H9 (cell line): ENCODE measurements around the gene ADGRL3. TPM values are rescaled to one million over a fixed set of nuclear protein-coding genes. Genes with fewer than 3 reads are reported as not detected.

Experiments used
- DNase-seq: peaks from one replicate; pipeline ENCODE4 v3.0.0-alpha.2; 2017
- H2AFZ ChIP-seq: one replicate; pipeline ENCODE4 v1.6.1; 2013; ENCODE audit warnings: mild to moderate bottlenecking, low read length, control low read depth, moderate library complexity
- H2AK5ac ChIP-seq: 2 replicates; pipeline ENCODE4 v1.6.1; 2013; ENCODE audit warnings: low read length, control low read depth, mixed read lengths; ENCODE audit not compliant: insufficient read length
- H2BK120ac ChIP-seq: one replicate; pipeline ENCODE4 v1.6.1; 2013; ENCODE audit warnings: low read depth, mild to moderate bottlenecking, low read length, control low read depth, inconsistent platforms; ENCODE audit not compliant: poor library complexity, severe bottlenecking
- H2BK12ac ChIP-seq: 2 replicates; pipeline ENCODE4 v1.6.1; 2013; ENCODE audit warnings: low read length, control low read depth, mixed read lengths, low read depth; ENCODE audit not compliant: insufficient read length
- H2BK15ac ChIP-seq: 2 replicates; pipeline ENCODE4 v1.6.1; 2013; ENCODE audit warnings: low read depth, low read length, control low read depth
- H2BK20ac ChIP-seq: one replicate; pipeline ENCODE4 v1.6.1; 2013; ENCODE audit warnings: low read depth, mild to moderate bottlenecking, low read length, control low read depth, inconsistent platforms; ENCODE audit not compliant: poor library complexity, severe bottlenecking
- H2BK5ac ChIP-seq: 2 replicates; pipeline ENCODE4 v1.6.1; 2013; ENCODE audit warnings: low read length, control low read depth, mixed read lengths; ENCODE audit not compliant: insufficient read length
- H3K14ac ChIP-seq: 2 replicates; pipeline ENCODE4 v1.6.1; 2013; ENCODE audit warnings: low read length, control low read depth; ENCODE audit not compliant: insufficient read depth
- H3K18ac ChIP-seq: 2 replicates; pipeline ENCODE4 v1.6.1; 2013; ENCODE audit warnings: low read depth, mild to moderate bottlenecking, mixed read lengths, low read length, control low read depth; ENCODE audit not compliant: insufficient read length
- H3K23ac ChIP-seq: 2 replicates; pipeline ENCODE4 v1.6.1; 2013; ENCODE audit warnings: low read length, control low read depth, mixed read lengths, low read depth; ENCODE audit not compliant: insufficient read length
- H3K23me2 ChIP-seq: 2 replicates; pipeline ENCODE4 v1.6.1; 2013; ENCODE audit warnings: low read depth, mild to moderate bottlenecking, mixed read lengths, low read length, control low read depth; ENCODE audit not compliant: insufficient read length, poor library complexity, severe bottlenecking
- H3K27ac ChIP-seq: 2 replicates; pipeline ENCODE4 v1.5.1; 2013; ENCODE audit warnings: low read length, control low read depth, mixed read lengths, low read depth; ENCODE audit not compliant: insufficient read length
- H3K27me3 ChIP-seq: 2 replicates; pipeline ENCODE4 v1.6.1; 2013; ENCODE audit warnings: low read length, control low read depth, inconsistent platforms; ENCODE audit not compliant: insufficient read depth
- H3K4ac ChIP-seq: 2 replicates; pipeline ENCODE4 v1.6.1; 2013; ENCODE audit warnings: low read depth, mild to moderate bottlenecking, control low read depth, inconsistent platforms, low read length, moderate library complexity
- H3K4me1 ChIP-seq: 2 replicates; pipeline ENCODE4 v1.6.1; 2013; ENCODE audit warnings: low read length, control low read depth, inconsistent platforms; ENCODE audit not compliant: insufficient read depth
- H3K4me2 ChIP-seq: 2 replicates; pipeline ENCODE4 v1.6.1; 2013; ENCODE audit warnings: low read length, control low read depth, mixed read lengths; ENCODE audit not compliant: insufficient read length, insufficient read depth
- H3K56ac ChIP-seq: 2 replicates; pipeline ENCODE4 v1.6.1; 2013; ENCODE audit warnings: low read depth, mild to moderate bottlenecking, mixed read lengths, low read length, control low read depth; ENCODE audit not compliant: insufficient read length
- H3K79me1 ChIP-seq: 2 replicates; pipeline ENCODE4 v1.6.1; 2013; ENCODE audit warnings: low read depth, mild to moderate bottlenecking, moderate library complexity, low read length, control low read depth, inconsistent platforms; ENCODE audit not compliant: insufficient read depth, poor library complexity, severe bottlenecking
- H3K79me2 ChIP-seq: 2 replicates; pipeline ENCODE4 v1.6.1; 2013; ENCODE audit warnings: low read length, control low read depth, inconsistent platforms; ENCODE audit not compliant: insufficient read depth
- H3K9ac ChIP-seq: 2 replicates; pipeline ENCODE4 v1.6.1; 2013; ENCODE audit warnings: low read length, control low read depth, mixed read lengths; ENCODE audit not compliant: insufficient read length; ENCODE audit errors: extremely low read depth
- H3K9me3 ChIP-seq: one replicate; pipeline ENCODE4 v1.6.1; 2013; ENCODE audit warnings: low read depth, low read length, inconsistent platforms; ENCODE audit not compliant: control insufficient read depth
- H3T11ph ChIP-seq: one replicate; pipeline ENCODE4 v1.6.1; 2013; ENCODE audit warnings: mild to moderate bottlenecking, low read length, control low read depth, inconsistent platforms
- H4K20me1 ChIP-seq: one replicate; pipeline ENCODE4 v1.6.1; 2013; ENCODE audit not compliant: control insufficient read depth, insufficient read length, insufficient read depth
- H4K5ac ChIP-seq: 2 replicates; pipeline ENCODE4 v1.6.1; 2013; ENCODE audit warnings: low read depth, mild to moderate bottlenecking, mixed read lengths, low read length, control low read depth; ENCODE audit not compliant: insufficient read length
- H4K8ac ChIP-seq: replicated peaks from 2 replicates; pipeline ENCODE4 v1.6.1; 2013; ENCODE audit warnings: low read length, control low read depth, mixed read lengths, low read depth; ENCODE audit not compliant: insufficient read length
- H4K91ac ChIP-seq: 2 replicates; pipeline ENCODE4 v1.6.1; 2013; ENCODE audit warnings: low read depth, mild to moderate bottlenecking, moderate library complexity, mixed read lengths, low read length, control low read depth; ENCODE audit not compliant: insufficient read length
- H3K27ac Mint-ChIP-seq, 3 experiments: 2 replicates in 2 of 3; 3 replicates in 1 of 3; pipeline ENCODE4 v1.8.0; 2020 to 2021; ENCODE audit warnings: mixed read lengths in 3 of 3, mild to moderate bottlenecking in 1 of 3, moderate library complexity in 1 of 3
- H3K27me3 Mint-ChIP-seq: 2 replicates; pipeline ENCODE4 v1.8.0; 2021; ENCODE audit warnings: low read depth, mild to moderate bottlenecking, moderate library complexity, mixed read lengths
- H3K36me3 Mint-ChIP-seq, 3 experiments: 2 replicates in 2 of 3; 3 replicates in 1 of 3; pipeline ENCODE4 v1.8.0; 2020 to 2021; ENCODE audit warnings: low read depth in 3 of 3, mixed read lengths in 3 of 3; ENCODE audit not compliant: insufficient read depth in 1 of 3
- H3K4me1 Mint-ChIP-seq, 2 experiments: 2 replicates each; pipeline ENCODE4 v1.8.0; 2020; ENCODE audit warnings: mixed read lengths in 2 of 2
- H3K4me3 Mint-ChIP-seq, 2 experiments: 2 replicates in 1 of 2; 3 replicates in 1 of 2; pipeline ENCODE4 v1.8.0; 2020 to 2021; ENCODE audit warnings: mild to moderate bottlenecking in 2 of 2, mixed read lengths in 2 of 2, moderate library complexity in 1 of 2
- H3K9me3 Mint-ChIP-seq, 2 experiments: 2 replicates in 1 of 2; 3 replicates in 1 of 2; pipeline ENCODE4 v1.8.0; 2020; ENCODE audit warnings: mild to moderate bottlenecking in 2 of 2, mixed read lengths in 2 of 2, moderate library complexity in 1 of 2
- CTCF ChIP-seq: fragments of 200-600 bp; sonication (generic); conservative IDR thresholded peaks from 3 replicates; pipeline ENCODE4 v1.8.0; 2021; ENCODE audit warnings: antibody characterized with exemption, mild to moderate bottlenecking
- total RNA-seq: library from RNA; stranded (reverse); gene quantifications from 2 replicates; pipeline ENCODE4 v1.2.1, GENCODE V29; 2021

The ADGRL3 gene
- total RNA-seq, 1 experiment from 2014 or later = 5.9 TPM

GRCh38 chr4:61401771-61402170 is 201.6 kb downstream of the ADGRL3 start:
- Histone ChIP-seq H2BK120ac (no peak overlapping the region), H3K9ac (no peak overlapping the region), H3K9me3 (no peaks in the 10 kb centered on the region), H3K14ac (no peak overlapping the region), H2BK12ac (no peak overlapping the region), H3K79me1 (no peaks in the 10 kb centered on the region), H2BK20ac (no peak overlapping the region), H2AFZ (no peak overlapping the region), H3K27me3 (no peaks in the 10 kb centered on the region), H3K56ac (no peak overlapping the region), H4K5ac (no peak overlapping the region), H3K4me2 (no peak overlapping the region), H3K23ac (no peak overlapping the region), H4K8ac (no peak overlapping the region), H3K4me1 (no peaks in the 10 kb centered on the region), H3K23me2 (no peaks in the 10 kb centered on the region), H3K18ac (no peak overlapping the region), H4K91ac (no peak overlapping the region), H3T11ph (no peak overlapping the region), H2BK5ac (no peak overlapping the region), H2AK5ac (no peak overlapping the region), H3K79me2 (no peaks in the 10 kb centered on the region), H3K4ac (no peak overlapping the region), H2BK15ac (no peak overlapping the region), H3K27ac (no peak overlapping the region), H4K20me1 (no peaks in the 10 kb centered on the region)
- no peak overlapping the region for H3K4me3 Mint-ChIP-seq
- H3K27me3 Mint-ChIP-seq = no peaks in the 10 kb centered on the region
- H3K27ac Mint-ChIP-seq = no peak overlapping the region
- TF ChIP-seq CTCF = no peak
- no peaks in the 10 kb centered on the region for H3K9me3 Mint-ChIP-seq
- peaks cover 18 to 32% of the 10 kb centered on the region in 2 experiments for H3K4me1 Mint-ChIP-seq
- no peak for DNase-seq
- no peaks in the 10 kb centered on the region for H3K36me3 Mint-ChIP-seq
